Endometrial microvascular endothelial cells (primary cell): ENCODE data around the gene PLA2G4F. TPM values are rescaled to one million over a fixed set of nuclear protein-coding genes. Genes with fewer than 3 reads are reported as not detected.

ENCODE experiments used
- in situ Hi-C: cut with HindIII; loops from 2 replicates; pipeline ENCODE4 v1.10.0; 2017; ENCODE audit warnings: low sequenced_read_pairs, low pct_unique_long_range_greater_than_20kb; ENCODE audit errors: inconsistent ontology term
- total RNA-seq: library from RNA; depleted of rRNA; stranded (reverse); fragments of >200 nt; gene quantifications from one replicate; pipeline ENCODE4 v1.2.3, GENCODE V29; 2015; ENCODE audit errors: inconsistent ontology term

Gene PLA2G4F, protein sequence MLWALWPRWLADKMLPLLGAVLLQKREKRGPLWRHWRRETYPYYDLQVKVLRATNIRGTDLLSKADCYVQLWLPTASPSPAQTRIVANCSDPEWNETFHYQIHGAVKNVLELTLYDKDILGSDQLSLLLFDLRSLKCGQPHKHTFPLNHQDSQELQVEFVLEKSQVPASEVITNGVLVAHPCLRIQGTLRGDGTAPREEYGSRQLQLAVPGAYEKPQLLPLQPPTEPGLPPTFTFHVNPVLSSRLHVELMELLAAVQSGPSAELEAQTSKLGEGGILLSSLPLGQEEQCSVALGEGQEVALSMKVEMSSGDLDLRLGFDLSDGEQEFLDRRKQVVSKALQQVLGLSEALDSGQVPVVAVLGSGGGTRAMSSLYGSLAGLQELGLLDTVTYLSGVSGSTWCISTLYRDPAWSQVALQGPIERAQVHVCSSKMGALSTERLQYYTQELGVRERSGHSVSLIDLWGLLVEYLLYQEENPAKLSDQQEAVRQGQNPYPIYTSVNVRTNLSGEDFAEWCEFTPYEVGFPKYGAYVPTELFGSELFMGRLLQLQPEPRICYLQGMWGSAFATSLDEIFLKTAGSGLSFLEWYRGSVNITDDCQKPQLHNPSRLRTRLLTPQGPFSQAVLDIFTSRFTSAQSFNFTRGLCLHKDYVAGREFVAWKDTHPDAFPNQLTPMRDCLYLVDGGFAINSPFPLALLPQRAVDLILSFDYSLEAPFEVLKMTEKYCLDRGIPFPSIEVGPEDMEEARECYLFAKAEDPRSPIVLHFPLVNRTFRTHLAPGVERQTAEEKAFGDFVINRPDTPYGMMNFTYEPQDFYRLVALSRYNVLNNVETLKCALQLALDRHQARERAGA
- not detected for total RNA-seq

GRCh38 chr15:42156243-42156922, at the start of gene PLA2G4F:
Gene PLA2G4F, minus strand, starts transcription at chr15:42156636. Its CDS starts 87 bp downstream, at chr15:42156549.
- in situ Hi-C loops = no loop called here

- in situ Hi-C loops = no loop called here
Measured at GRCh38 chr15:42203891-42204290, 47.5 kb upstream of the PLA2G4F start.

DNA sequence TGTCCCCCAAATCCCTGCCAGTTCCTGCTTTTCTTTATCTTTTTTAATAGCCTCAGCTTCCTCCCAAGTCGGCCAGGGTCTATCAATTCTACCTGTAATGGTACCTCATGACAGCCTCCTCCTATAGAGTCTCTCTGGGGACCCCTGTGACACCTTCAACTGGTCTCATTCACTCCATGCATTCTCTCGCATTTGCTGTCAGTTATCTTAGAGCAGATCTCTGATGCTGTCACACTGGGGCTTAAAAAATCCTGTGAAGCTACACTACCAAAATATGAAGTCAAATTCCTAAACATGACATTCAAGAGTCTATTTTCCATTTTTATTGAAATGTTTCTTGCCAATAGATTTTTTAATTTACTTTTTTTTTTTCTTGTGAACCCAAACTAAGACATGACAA, 46.2 kb upstream of the PLA2G4F start:
- in situ Hi-C loops = no loop called here

- in situ Hi-C loops = no loop called here
Measured at GRCh38 chr15:42201801-42202200, 45.4 kb upstream of the PLA2G4F start.

DNA sequence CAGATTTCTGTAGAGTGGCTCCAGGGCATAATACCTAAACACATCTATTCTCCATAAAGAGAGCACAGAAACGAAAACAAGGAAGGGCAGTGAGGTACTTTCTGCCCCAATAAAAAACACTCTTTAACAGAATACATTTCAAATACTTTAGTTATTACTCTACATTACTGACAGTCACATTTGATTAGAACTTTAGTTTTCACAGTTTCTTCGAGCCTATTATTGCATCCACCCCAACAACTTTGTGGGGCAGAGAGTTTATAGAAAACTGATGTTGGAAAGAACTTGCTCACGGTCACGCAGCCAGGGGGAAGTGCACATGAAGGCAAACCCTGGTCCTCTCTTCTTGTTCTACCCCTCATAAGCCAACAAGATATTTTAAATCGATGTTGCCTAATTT, 42.7 kb upstream of the PLA2G4F start:
- in situ Hi-C loops = no loop called here

DNA sequence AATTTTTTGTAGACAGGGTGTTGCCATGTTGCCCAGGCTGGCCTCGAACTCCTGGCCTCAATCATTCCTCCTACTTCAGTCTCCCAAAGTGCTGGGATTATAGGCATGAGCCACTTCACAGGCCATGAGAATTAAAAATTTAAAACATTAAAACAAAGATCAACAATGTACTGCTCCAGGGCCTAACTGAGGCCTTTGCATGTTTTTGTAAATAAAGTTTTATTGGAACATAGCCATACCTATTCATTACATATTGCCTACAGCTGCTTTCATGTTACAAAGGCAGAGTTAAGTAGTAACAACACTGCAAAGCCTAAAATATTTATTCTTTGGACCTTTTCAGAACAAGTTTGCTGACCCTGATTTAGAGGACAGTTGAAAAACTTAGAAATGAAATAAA, 42.1 kb upstream of the PLA2G4F start:
- in situ Hi-C loops = no loop called here

- in situ Hi-C loops = no loop called here
Measured at GRCh38 chr15:42194513-42194912, 38.1 kb upstream of the PLA2G4F start.

DNA sequence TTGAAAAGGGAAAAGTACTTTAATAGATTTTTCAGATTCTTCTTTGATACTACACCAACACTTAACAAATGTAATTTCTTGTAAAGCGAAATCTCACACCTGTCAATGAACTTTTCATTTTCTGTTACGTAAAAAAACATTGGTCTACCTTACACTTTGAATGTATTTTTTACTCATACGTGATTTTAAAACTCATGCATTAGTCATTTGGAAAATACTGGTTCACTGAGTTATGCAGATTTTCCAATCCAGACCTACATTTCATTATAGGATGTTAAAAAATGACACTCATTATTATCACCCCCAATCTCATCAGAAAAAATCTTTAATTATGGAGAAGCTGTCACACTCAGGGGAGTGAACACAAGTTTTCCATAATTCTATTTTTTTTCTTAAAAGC, 36.9 kb upstream of the PLA2G4F start:
- in situ Hi-C loops = no loop called here

GRCh38 chr15:42191610-42192346, 35.3 kb upstream of the PLA2G4F start:
- in situ Hi-C loops = no loop called here

DNA sequence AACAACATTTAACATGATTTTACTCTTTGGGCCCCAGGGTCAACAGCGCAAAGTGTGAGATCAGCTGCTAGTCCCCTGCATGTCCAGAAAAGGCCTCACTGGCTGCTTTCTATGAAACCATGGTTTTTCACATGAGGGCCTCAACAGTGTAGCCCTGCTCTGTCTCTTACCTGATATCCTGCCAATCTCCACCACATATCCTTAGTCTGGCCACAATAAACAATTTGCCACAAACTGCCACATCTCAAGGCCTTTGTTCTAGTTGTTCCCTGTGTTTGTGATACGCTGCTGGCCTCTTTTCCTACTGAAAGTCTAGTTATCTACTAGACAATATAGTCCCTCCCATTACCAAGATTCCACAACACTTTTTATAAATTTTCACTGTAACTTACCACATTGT, 33.9 kb upstream of the PLA2G4F start:
- in situ Hi-C loops = no loop called here

GRCh38 chr15:42185801-42186200, 29.4 kb upstream of the PLA2G4F start:
- in situ Hi-C loops = no loop called here

DNA sequence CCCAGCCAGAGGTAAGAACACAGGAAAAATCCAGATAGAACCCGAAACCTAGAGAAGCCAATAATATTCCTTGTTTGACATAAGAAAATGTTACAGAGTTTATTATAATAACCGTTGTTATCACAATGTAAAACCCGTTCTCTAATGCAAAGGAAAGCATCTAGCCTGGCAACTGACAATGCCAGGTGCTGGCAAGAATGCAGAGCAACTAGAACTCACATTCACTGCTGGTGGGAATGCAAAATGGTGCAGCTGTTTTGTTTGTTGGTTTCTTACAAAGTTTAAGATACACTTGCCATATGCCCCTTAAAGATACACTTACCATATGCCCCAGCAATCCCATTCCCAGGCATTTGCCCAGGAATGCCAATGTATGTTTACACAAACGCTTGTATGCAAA, 28.3 kb upstream of the PLA2G4F start:
- in situ Hi-C loops = no loop called here

DNA sequence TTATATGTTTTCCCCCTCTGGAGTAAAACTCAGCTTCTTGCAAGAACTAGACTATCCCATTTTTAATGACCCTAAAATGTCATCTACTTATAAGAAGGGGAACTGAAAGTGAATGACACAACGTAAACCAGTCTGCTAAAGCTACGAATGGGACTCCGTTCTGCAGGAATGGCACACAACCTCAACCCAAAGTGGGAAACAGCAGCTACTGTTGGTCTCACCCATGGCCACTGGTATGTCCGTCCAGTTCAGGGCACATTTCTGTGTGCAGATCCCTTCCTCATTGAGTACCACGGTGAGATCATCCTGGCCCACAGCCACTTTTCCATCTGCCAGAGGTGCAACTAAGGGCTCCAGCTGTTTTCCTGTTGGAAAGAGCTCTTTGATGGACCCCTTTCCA, 27.9 kb upstream of the PLA2G4F start:
- in situ Hi-C loops = no loop called here

DNA sequence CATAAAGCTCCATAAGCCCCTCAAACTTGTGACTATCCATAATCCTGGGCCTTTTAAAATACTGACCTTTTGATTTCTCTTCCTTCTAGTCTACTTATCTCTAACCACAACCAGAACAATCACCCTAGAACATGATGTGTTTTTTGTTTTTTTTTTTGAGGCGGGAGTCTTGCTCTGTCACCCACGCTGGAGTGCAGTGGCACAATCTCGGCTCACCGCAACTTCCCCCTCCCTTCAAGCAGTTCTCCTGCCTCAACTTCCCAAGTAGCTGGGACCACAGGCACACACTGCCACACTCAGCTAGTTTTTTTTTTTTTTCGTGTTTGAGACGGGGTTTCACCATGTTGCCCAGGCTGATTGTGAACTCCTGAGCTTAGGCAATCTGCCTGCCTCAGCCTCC, 26.5 kb upstream of the PLA2G4F start:
- in situ Hi-C loops = no loop called here

DNA sequence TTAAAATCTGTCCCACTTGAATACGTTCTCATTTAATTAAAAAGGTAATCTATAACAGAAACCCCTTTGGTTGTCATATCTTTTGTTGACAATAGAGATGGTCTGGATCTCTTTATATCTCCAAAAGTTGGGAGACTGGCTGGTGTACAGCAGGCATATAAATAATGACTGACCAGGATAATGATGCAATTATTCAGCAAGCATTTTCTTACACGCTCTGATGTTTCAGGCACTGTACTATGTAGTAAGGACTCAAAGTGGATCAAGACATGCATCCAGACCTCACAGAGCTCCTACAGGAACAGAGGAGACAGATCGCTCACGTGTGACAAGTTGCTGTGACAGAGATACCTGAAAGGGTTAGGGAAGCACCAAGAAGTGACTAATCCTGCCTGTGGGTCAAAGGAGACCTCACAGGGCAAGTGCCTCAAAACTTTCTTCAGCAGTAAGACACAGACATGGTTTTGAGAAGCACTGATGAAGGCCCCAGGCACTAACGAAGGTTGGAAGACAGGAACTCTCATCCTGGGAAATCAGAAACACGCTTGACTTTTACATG, 26.0 kb upstream of the PLA2G4F start:
- in situ Hi-C loops = no loop called here

- in situ Hi-C loops = no loop called here
Measured at GRCh38 chr15:42178056-42178455, 21.6 kb upstream of the PLA2G4F start.

DNA sequence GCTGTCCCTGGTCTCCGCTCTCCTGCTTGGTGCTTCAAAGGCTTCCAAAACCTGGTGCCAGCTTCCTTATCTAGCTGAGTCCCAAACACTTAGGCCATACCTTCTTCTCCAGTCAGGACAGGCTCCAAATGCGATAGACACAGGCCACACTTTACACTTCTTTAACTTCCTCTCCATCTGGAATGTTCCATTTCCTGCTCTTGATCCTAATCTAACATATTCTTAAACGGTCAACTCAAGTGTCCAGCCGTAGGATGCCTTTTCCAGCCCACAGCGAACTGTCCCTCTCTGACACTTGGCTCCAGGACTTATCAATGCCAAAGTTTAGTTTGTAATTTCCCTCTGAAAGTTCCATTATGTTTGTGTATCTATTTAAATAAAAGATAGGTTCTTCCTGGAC, 19.2 kb upstream of the PLA2G4F start:
- in situ Hi-C loops = no loop called here

GRCh38 chr15:42172475-42172874, 16.0 kb upstream of the PLA2G4F start:
- in situ Hi-C loops = no loop called here

DNA sequence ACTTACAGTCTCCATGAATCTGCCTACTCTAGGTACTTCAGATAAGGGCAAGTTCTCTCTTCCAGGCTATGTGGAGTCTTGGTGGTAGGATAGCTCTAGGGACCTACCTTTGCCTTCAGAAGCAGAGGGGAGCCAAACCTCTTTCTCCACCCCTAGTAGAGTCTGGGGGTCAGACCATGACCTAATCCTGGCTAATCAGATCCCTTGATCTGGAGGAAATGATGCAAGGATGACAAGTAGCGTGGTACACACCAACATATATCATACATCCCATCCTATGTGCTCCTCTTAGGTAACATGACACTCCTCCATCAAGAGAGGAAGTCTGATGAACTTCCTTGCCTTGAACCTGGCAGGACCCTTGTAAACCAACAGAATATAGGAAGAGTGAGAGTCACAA, 15.4 kb upstream of the PLA2G4F start:
- in situ Hi-C loops = no loop called here
